ENCODE measurements around the gene VARS1. TPM values are rescaled to one million over a fixed set of nuclear protein-coding genes. Genes with fewer than 3 reads are reported as not detected.

The VARS1 gene
- total and polyA plus RNA-seq, 2 of the 4 experiments (the other 2 are of a cell fraction), result 41.2 to 42.0 TPM

GRCh38 chr6:31799781-31800180, 4.2 kb upstream of the VARS1 start:
- no peak overlapping the region for H2AK5ac ChIP-seq (ENCODE audit: low read depth, low read length)
- no peak overlapping the region for H2BK20ac ChIP-seq (ENCODE audit: low read depth, low read length)
- no peak overlapping the region for H3K4me2 ChIP-seq (ENCODE audit: low read depth, low read length)
- no peak overlapping the region for H4K8ac ChIP-seq (ENCODE audit: low read depth in 2 of 2, low read length in 2 of 2)
- no peak overlapping the region for H3K4ac ChIP-seq (ENCODE audit: low read depth, low read length)
- H3K18ac ChIP-seq (ENCODE audit: low read depth, low read length), result no peak overlapping the region
- H2BK120ac ChIP-seq (ENCODE audit: low read depth, low read length), result no peak overlapping the region
- dilution Hi-C loops (cut with HindIII; ENCODE audit: low sequenced_read_pairs, unreplicated experiment) (no loop called here), intact Hi-C loops (cut with micrococcal nuclease) (no loop called here), in situ Hi-C loops (cut with MboI; ENCODE audit: low sequenced_read_pairs) (no loop called here)
- no peaks in the 10 kb centered on the region for H3K9me3 ChIP-seq (ENCODE audit: control insufficient read depth, insufficient read depth, low read length)
- ChIA-PET POLR2A (ENCODE audit: unreplicated experiment) (interaction anchor here (0.7 kb wide), 1 partner anchor 96 kb away, joined by 11 read pairs; the partner anchor contains the start of gene ABHD16A), CTCF (no interaction called here)
- no peak overlapping the region for H3K23ac ChIP-seq (ENCODE audit: low read depth, low read length)
- H4K20me1 ChIP-seq (ENCODE audit: insufficient read depth, low read length), result no peaks in the 10 kb centered on the region
- H2BK5ac ChIP-seq (ENCODE audit: low read depth, low read length, poor library complexity, severe bottlenecking), result no peak overlapping the region
- DNase-seq, result no peak
- 50% methylated on average over 2 of the region's 12 CpGs; no CpG with 5 or more reads in 1 of the 2 experiments for WGBS, 2 experiments (ENCODE audit: extremely low coverage in 2 of 2, insufficient read length in 1 of 2)
- BruUV-seq (replicated peaks), result no TSS peak
- TF ChIP-seq RAD21 (IDR thresholded peaks at IDR 0.05; ENCODE audit: low read length), result no peak
- TF ChIP-seq SMC3 (IDR thresholded peaks at IDR 0.05; ENCODE audit: low read depth, low read length), result no peak
- TF ChIP-seq BHLHE40 (IDR thresholded peaks at IDR 0.05; ENCODE audit: low read depth, low read length), result no peak
- no peak for TF ChIP-seq RFX5 (IDR thresholded peaks at IDR 0.05; ENCODE audit: low read depth, low read length)
- no peak for TF ChIP-seq MAFK (IDR thresholded peaks at IDR 0.05; ENCODE audit: low read depth, low read length)
- TF ChIP-seq FOS (IDR thresholded peaks at IDR 0.05; ENCODE audit: low read depth, low read length), result no peak
- TF ChIP-seq CTCF (conservative IDR thresholded peaks at IDR 0.05; ENCODE audit: low read depth, low read length), result no peak
- TF ChIP-seq MAZ (IDR thresholded peaks at IDR 0.05; ENCODE audit: borderline replicate concordance, low read depth, low read length), result no peak
- no peak for TF ChIP-seq CHD1 (IDR thresholded peaks at IDR 0.05; ENCODE audit: low read depth, low read length)
- TF ChIP-seq, protein P1, sequence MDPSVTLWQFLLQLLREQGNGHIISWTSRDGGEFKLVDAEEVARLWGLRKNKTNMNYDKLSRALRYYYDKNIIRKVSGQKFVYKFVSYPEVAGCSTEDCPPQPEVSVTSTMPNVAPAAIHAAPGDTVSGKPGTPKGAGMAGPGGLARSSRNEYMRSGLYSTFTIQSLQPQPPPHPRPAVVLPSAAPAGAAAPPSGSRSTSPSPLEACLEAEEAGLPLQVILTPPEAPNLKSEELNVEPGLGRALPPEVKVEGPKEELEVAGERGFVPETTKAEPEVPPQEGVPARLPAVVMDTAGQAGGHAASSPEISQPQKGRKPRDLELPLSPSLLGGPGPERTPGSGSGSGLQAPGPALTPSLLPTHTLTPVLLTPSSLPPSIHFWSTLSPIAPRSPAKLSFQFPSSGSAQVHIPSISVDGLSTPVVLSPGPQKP (IDR thresholded peaks at IDR 0.05; ENCODE audit: borderline replicate concordance, low read depth, low read length), result no peak
- TF ChIP-seq NFE2L2 (IDR thresholded peaks at IDR 0.05; ENCODE audit: low read depth, low read length), result no peak
- no peak for TF ChIP-seq RCOR1 (IDR thresholded peaks at IDR 0.05; ENCODE audit: insufficient replicate concordance, low read length)
- TF ChIP-seq POLR2A (IDR thresholded peaks at IDR 0.05; ENCODE audit: low read depth, low read length), result no peak
- H2AFZ ChIP-seq (replicated peaks; ENCODE audit: low read length, poor library complexity), result no peak overlapping the region
- no peak overlapping the region for H4K5ac ChIP-seq (ENCODE audit: low read depth, low read length)
- H3K4me1 ChIP-seq (ENCODE audit: control insufficient read depth, insufficient read depth, low read length), result no peaks in the 10 kb centered on the region
- no peak overlapping the region for H3K4me3 ChIP-seq (ENCODE audit: insufficient read depth, low read depth, low read length)
- no peak overlapping the region for H3K9ac ChIP-seq (ENCODE audit: low read depth, low read length)
- H2BK15ac ChIP-seq (ENCODE audit: low read depth, low read length), result no peak overlapping the region
- H3K9me1 ChIP-seq (ENCODE audit: insufficient read depth, low read length), result no peaks in the 10 kb centered on the region
- no peak for ATAC-seq (ENCODE audit: low read depth)
- H3K79me1 ChIP-seq (ENCODE audit: low read depth in 1 of 2, low read length in 2 of 2), result peaks cover 5 to 25% of the 10 kb centered on the region in 2 experiments; a peak in 3 of 4 replicates
- no peak overlapping the region for H3K14ac ChIP-seq (replicated peaks; ENCODE audit: low read depth, low read length)
- H3K27ac ChIP-seq (ENCODE audit: insufficient read depth, low read length), result no peak overlapping the region
- H2AK9ac ChIP-seq (replicated peaks; ENCODE audit: low read depth, low read length, poor library complexity), result no peak overlapping the region
- no peak overlapping the region for H4K91ac ChIP-seq (ENCODE audit: insufficient read depth, low read depth, low read length)
- H3K27me3 ChIP-seq (ENCODE audit: control insufficient read depth, insufficient read depth, low read length), result no peaks in the 10 kb centered on the region
- peaks cover 4% of the 10 kb centered on the region; the same call in 1 of the 2 replicates for H3K36me3 ChIP-seq (ENCODE audit: control insufficient read depth, insufficient read depth, low read length)
- no peak overlapping the region for H3K56ac ChIP-seq (ENCODE audit: extremely low read depth, insufficient read depth, low read length)

Data from IMR-90 (cell line).